ENCODE data around the gene NETO1.

The NETO1 gene

DNA sequence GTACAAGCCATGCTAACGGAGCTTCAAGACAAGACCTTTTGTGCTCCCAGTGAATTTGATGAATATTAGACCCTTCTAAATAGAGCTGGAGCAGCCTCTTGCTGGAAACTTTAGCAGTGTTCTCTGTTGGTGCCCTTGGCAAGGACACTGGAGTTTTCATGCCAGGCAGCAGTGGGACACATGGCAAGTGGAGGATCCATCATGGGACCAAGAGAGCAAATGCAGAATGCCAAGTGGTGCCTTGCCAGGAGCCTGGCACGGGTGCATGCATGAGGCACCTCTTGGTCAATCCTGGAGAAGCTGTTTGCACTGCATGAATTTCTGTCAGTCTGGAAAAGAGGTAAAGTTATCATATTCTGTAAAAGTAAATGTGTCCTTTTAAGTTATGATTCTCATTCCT is 59.1 kb downstream of the NETO1 start:
- TF ChIP-seq, protein P1, sequence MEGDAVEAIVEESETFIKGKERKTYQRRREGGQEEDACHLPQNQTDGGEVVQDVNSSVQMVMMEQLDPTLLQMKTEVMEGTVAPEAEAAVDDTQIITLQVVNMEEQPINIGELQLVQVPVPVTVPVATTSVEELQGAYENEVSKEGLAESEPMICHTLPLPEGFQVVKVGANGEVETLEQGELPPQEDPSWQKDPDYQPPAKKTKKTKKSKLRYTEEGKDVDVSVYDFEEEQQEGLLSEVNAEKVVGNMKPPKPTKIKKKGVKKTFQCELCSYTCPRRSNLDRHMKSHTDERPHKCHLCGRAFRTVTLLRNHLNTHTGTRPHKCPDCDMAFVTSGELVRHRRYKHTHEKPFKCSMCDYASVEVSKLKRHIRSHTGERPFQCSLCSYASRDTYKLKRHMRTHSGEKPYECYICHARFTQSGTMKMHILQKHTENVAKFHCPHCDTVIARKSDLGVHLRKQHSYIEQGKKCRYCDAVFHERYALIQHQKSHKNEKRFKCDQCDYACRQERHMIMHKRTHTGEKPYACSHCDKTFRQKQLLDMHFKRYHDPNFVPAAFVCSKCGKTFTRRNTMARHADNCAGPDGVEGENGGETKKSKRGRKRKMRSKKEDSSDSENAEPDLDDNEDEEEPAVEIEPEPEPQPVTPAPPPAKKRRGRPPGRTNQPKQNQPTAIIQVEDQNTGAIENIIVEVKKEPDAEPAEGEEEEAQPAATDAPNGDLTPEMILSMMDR (IDR thresholded peaks at IDR 0.05; ENCODE audit: low read depth, low read length, missing control alignments), result no peak
- no peak overlapping the region for H3K4me3 ChIP-seq (replicated peaks; ENCODE audit: low read depth, low read length)
- no peak for DNase-seq (ENCODE audit: extremely low read depth, low read depth)

DNA sequence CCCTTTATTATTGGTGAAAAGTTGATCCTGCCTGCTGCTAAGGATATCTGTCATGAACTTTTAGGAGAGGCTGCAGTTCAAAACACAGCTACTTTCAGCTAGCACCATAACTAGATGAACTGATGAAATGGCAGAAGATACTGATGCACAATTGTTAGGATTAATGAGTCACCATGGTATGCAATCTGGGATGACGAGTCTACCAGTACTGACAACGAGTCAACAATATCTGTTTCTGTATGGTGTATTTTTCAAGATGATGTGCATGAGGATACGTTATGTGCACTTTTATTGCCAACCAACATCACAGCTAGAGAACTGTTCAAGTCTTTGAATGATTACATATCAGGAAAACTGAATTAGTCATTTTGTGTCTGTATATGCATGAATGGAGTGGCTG is 68.7 kb downstream of the NETO1 start:
- no peak overlapping the region for H3K4me3 ChIP-seq (replicated peaks; ENCODE audit: low read depth, low read length)
- TF ChIP-seq, protein P1 (IDR thresholded peaks at IDR 0.05; ENCODE audit: low read depth, low read length, missing control alignments), result no peak
- no peak for DNase-seq (ENCODE audit: extremely low read depth, low read depth)

DNA sequence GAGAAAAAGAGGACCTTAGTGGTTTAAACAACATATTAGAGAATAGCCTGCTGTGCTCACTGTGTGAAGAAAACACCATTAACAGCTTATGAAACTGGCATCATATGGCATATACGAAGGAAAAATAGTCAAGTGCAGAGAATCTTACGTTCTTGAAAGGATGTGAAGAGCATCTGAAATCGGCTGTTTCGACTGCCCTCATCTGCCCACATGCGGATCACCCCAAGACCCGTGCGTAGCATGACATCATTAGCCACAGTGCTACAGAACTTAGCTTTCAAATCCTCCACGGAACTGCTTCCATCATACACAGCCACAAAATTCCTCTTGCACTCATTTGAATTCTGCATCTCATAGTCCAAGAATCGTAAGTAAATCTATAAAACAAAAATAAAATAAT is 84.3 kb downstream of the NETO1 start:
- TF ChIP-seq, protein P1 (IDR thresholded peaks at IDR 0.05; ENCODE audit: low read depth, low read length, missing control alignments), result no peak
- DNase-seq (ENCODE audit: extremely low read depth, low read depth), result no peak
- no peak overlapping the region for H3K4me3 ChIP-seq (replicated peaks; ENCODE audit: low read depth, low read length)

DNA sequence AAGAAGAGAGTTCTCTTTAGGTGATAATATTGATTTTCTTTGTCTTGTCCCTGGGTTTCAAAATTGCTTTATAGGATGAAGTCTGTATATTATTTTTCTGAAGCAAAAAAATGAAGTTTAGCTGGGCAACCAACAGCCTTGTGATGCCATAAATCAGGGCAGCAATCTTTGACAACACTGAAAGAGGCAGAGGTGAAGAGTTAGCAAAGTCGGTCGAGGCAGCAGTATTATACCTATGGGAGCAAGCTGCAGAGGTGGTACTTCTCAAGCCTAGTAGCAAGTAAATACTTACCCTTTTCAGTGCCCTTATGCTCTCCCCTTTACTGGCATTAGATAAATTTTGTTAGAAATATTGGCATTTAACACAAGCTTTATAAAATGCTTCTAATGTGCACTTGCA is 92.9 kb downstream of the NETO1 start:
- no peak for DNase-seq (ENCODE audit: extremely low read depth, low read depth)
- H3K4me3 ChIP-seq (replicated peaks; ENCODE audit: low read depth, low read length), result no peak overlapping the region
- TF ChIP-seq, protein P1 (IDR thresholded peaks at IDR 0.05; ENCODE audit: low read depth, low read length, missing control alignments), result no peak

DNA sequence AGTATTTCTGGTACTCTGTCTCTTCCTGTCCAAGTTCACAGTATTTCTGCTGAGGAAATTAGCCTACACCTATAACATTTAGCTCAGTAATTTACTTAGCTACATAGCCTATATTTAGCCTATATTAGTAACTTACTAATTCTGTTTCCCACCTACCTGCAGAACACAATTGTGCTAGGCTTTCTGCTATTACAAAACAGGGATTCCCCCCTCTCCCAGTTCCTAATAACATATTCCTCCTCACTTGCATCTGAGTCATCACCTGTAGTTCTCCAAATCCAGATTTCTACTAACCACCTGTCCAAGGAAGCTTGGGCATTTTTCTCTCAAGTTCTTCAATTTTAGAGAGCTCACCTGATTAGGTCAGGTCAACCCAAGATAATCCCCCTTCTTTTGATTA is 94.9 kb downstream of the NETO1 start:
- no peak for DNase-seq (ENCODE audit: extremely low read depth, low read depth)
- H3K4me3 ChIP-seq (replicated peaks; ENCODE audit: low read depth, low read length), result no peak overlapping the region
- TF ChIP-seq, protein P1 (IDR thresholded peaks at IDR 0.05; ENCODE audit: low read depth, low read length, missing control alignments), result no peak

DNA sequence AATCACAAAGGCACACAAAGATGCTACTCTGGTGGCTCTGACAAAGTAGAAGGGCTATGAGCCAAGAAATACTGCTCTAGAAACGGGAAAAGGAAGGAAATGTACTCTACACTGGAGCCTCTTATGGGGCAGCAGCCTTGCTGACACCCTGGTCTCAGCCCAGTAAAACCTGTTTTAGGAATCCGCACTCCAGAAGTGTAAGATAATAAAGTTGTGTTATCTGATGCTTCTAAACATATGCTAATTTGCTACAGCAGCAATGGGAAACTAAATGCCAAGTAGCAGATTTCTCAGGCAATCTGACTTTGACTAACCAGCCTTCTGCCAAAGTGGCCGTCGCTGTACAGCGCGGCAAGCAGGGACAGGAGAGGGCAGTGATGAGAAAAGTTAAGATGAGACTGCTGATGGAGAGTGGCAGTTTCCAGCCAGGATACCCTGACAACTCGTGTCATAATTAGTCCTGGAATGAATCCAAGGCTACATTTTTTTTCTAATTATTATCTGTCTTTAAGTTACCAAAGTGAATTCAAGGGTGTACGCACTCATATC is 99.0 kb downstream of the NETO1 start:
- TF ChIP-seq, protein P1 (IDR thresholded peaks at IDR 0.05; ENCODE audit: low read depth, low read length, missing control alignments), result no peak
- DNase-seq (ENCODE audit: extremely low read depth, low read depth), result no peak
- H3K4me3 ChIP-seq (replicated peaks; ENCODE audit: low read depth, low read length), result no peak overlapping the region

DNA sequence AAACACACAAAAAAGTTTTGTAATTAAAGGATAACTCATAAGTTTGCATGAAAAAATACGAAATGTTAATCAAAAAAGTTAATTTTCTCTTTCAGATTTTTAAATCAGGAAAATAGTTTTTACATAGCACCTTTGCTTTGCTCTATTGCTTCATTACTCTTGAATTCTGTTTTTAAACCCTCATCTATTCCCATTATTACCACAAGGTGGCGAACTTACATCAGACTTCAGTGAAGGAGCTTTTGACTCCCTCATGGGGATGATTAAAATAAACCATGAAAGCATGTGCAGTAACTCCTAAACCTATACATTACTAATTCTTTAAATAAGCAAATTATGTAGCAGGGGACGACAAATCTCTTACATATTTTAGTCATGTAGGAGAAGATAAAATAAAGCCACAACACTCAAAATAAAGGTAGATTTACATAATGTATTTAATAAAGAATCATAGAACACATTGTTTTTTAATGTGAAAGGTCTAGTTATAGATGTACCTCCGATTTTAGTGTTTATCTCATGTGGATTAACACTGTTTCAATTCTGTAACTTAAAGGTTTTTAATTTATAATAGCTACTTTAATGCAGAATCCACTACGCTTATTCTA is 105.2 kb downstream of the NETO1 start:
- DNase-seq (ENCODE audit: extremely low read depth, low read depth), result peak; percentile 46
- TF ChIP-seq, protein P1 (IDR thresholded peaks at IDR 0.05; ENCODE audit: low read depth, low read length, missing control alignments), result peak; percentile 46
- H3K4me3 ChIP-seq (replicated peaks; ENCODE audit: low read depth, low read length), result no peak overlapping the region

Data from HFF-Myc (cell line).